ENCODE results near the gene GLP1R.

- TF ChIP-seq EZH2 (IDR thresholded peaks at IDR 0.05; ENCODE audit: low read length, unreplicated experiment) (no peak), CTCF (conservative IDR thresholded peaks at IDR 0.05; ENCODE audit: low read depth, low read length) (no peak), EZH2phosphoT487 (IDR thresholded peaks at IDR 0.05; ENCODE audit: borderline replicate concordance, low read length) (no peak)
Measured at GRCh38 chr6:39085129-39085797, 36.7 kb downstream of the GLP1R start.
